SU-DHL-6 (cell line): ENCODE results near the gene CPLX1.

Experiments
- H2AFZ ChIP-seq: fragments of 200-600 bp; sonication (generic); 2 replicates; pipeline ENCODE4 v1.6.1; 2014; ENCODE audit warnings: low read depth, mild to moderate bottlenecking, moderate library complexity, mixed read lengths, antibody characterized with exemption, low read length; ENCODE audit not compliant: severe bottlenecking
- H3F3A ChIP-seq: fragments of 200-600 bp; shearing (Covaris generic); 2 replicates; pipeline ENCODE4 v1.6.0; 2016; ENCODE audit warnings: antibody characterized with exemption, mild to moderate bottlenecking; ENCODE audit not compliant: insufficient read depth
- H3K27ac ChIP-seq: fragments of 200-600 bp; sonication (generic); 2 replicates; pipeline ENCODE4 v1.5.1; 2016; ENCODE audit warnings: low read depth, mild to moderate bottlenecking, low read length, moderate library complexity, mixed read lengths
- H3K27me3 ChIP-seq: fragments of 200-600 bp; sonication (generic), shearing (Covaris generic); 2 replicates; pipeline ENCODE4 v1.6.0; 2014; ENCODE audit warnings: mild to moderate bottlenecking, low read length
- H3K36me3 ChIP-seq: fragments of 200-600 bp; sonication (generic); 2 replicates; pipeline ENCODE4 v1.6.1; 2014; ENCODE audit warnings: mild to moderate bottlenecking, low read length, mixed read lengths
- H3K4me2 ChIP-seq: fragments of 300-600, 200-600 bp; shearing (Covaris generic), sonication (generic); 2 replicates; pipeline ENCODE4 v1.6.0; 2014; ENCODE audit warnings: low read length, low read depth, mild to moderate bottlenecking; ENCODE audit not compliant: poor library complexity, severe bottlenecking
- H3K4me3 ChIP-seq: fragments of 200-600 bp; sonication (generic); 2 replicates; pipeline ENCODE4 v1.5.1; 2014; ENCODE audit warnings: antibody characterized with exemption, low read length, mild to moderate bottlenecking, mixed read lengths; ENCODE audit not compliant: insufficient read depth, poor library complexity, severe bottlenecking
- H3K79me2 ChIP-seq: fragments of 200-600 bp; sonication (generic); 2 replicates; pipeline ENCODE4 v1.6.1; 2014; ENCODE audit warnings: mild to moderate bottlenecking, low read length, moderate library complexity; ENCODE audit not compliant: insufficient read depth
- H3K9ac ChIP-seq: fragments of 200-600 bp; sonication (generic); 2 replicates; pipeline ENCODE4 v1.7.0; 2014; ENCODE audit warnings: mild to moderate bottlenecking, low read length
- H3K9me2 ChIP-seq: fragments of 200-600 bp; sonication (generic); replicated peaks from 2 replicates; pipeline ENCODE4 v1.6.1; 2014; ENCODE audit warnings: low read length; ENCODE audit not compliant: insufficient read depth
- H3K9me3 ChIP-seq: fragments of 200-600 bp; sonication (generic); 2 replicates; pipeline ENCODE4 v1.6.1; 2014; ENCODE audit warnings: low read length, mixed read lengths; ENCODE audit not compliant: insufficient read depth
- H4K20me1 ChIP-seq: fragments of 200-600 bp; sonication (generic); 2 replicates; pipeline ENCODE4 v1.6.1; 2014; ENCODE audit warnings: low read depth, mild to moderate bottlenecking, antibody characterized with exemption, low read length, moderate library complexity, mixed read lengths
- CTCF ChIP-seq: fragments of 200-600 bp; sonication (generic); IDR thresholded peaks from one replicate; pipeline ENCODE4 v1.5.1; 2017; ENCODE audit warnings: antibody characterized with exemption, mild to moderate bottlenecking, low read length, moderate library complexity; ENCODE audit not compliant: insufficient read depth, poor library complexity, severe bottlenecking
- EZH2phosphoT487 ChIP-seq: fragments of 200-600 bp; sonication (generic), shearing (Covaris generic); conservative IDR thresholded peaks from 2 replicates; pipeline ENCODE4 v1.6.1; 2018; ENCODE audit warnings: mild to moderate bottlenecking, antibody characterized with exemption, low read length, moderate library complexity, mixed read lengths

CPLX1 gene

GRCh38 chr4:763922-764321, 62.0 kb downstream of the CPLX1 start:
- Histone ChIP-seq H4K20me1 (no peaks in the 10 kb centered on the region; the same call in 1 of the 2 replicates), H3K79me2 (peaks cover 4% of the 10 kb centered on the region; the same call in 1 of the 2 replicates), H3K4me3 (no peak overlapping the region), H3K9ac (no peak overlapping the region), H3K36me3 (no peaks in the 10 kb centered on the region; the same call in 1 of the 2 replicates), H2AFZ (no peak overlapping the region), H3K27me3 (no peaks in the 10 kb centered on the region), H3K9me3 (no peaks in the 10 kb centered on the region), H3K4me2 (no peak overlapping the region), H3K27ac (peak overlapping the region; percentile 52), H3K9me2 (no peaks in the 10 kb centered on the region), H3F3A (peaks cover 35% of the 10 kb centered on the region)
- no peak for TF ChIP-seq EZH2phosphoT487
- no peak for TF ChIP-seq CTCF

- H2AFZ ChIP-seq: no peak overlapping the region
These were observed 62.6 kb downstream of the CPLX1 start for GRCh38 chr4:763191-763810.

GRCh38 chr4:762211-763190, 63.4 kb downstream of the CPLX1 start:
- H3K4me3 ChIP-seq: no peak overlapping the region
- H4K20me1 ChIP-seq: no peaks in the 10 kb centered on the region
- H3K9me3 ChIP-seq: no peaks in the 10 kb centered on the region
- TF ChIP-seq EZH2phosphoT487: no peak
- TF ChIP-seq CTCF: no peak
- H3F3A ChIP-seq: peaks cover 23% of the 10 kb centered on the region
- no peak overlapping the region for H3K27ac ChIP-seq
- H2AFZ ChIP-seq: no peak overlapping the region
- H3K9me2 ChIP-seq: no peaks in the 10 kb centered on the region
- no peaks in the 10 kb centered on the region for H3K79me2 ChIP-seq
- no peaks in the 10 kb centered on the region; the same call in 1 of the 2 replicates for H3K36me3 ChIP-seq
- H3K27me3 ChIP-seq: no peaks in the 10 kb centered on the region
- no peak overlapping the region for H3K4me2 ChIP-seq
- no peak overlapping the region for H3K9ac ChIP-seq

More at GRCh38 chr4:763191-763810, 62.6 kb downstream of the CPLX1 start:
- peaks cover 29% of the 10 kb centered on the region for H3F3A ChIP-seq
- H3K9ac ChIP-seq: no peak overlapping the region
- H3K9me2 ChIP-seq: no peaks in the 10 kb centered on the region
- H3K4me2 ChIP-seq: no peak overlapping the region
- H3K9me3 ChIP-seq: no peaks in the 10 kb centered on the region
- H3K4me3 ChIP-seq: no peak overlapping the region
- peak overlapping the region; percentile 52; the same call in 1 of the 2 replicates for H3K27ac ChIP-seq
- H3K36me3 ChIP-seq: no peaks in the 10 kb centered on the region; the same call in 1 of the 2 replicates
- H4K20me1 ChIP-seq: no peaks in the 10 kb centered on the region
- H3K79me2 ChIP-seq: no peaks in the 10 kb centered on the region; the same call in 1 of the 2 replicates
- TF ChIP-seq EZH2phosphoT487 (no peak), CTCF (no peak)
- no peaks in the 10 kb centered on the region for H3K27me3 ChIP-seq
